KOPT-K1 (cell line): ENCODE results near the gene ACOT9.
"Not testable (repeated sequence)": the region's sequence is repeated elsewhere in the genome, so short reads cannot be mapped to it uniquely, and the experiment has no call there.

Experiments
- H3K27ac ChIP-seq: fragments of 200-600 bp; sonication (generic); 2 replicates; pipeline ENCODE4 v1.5.1; 2016; ENCODE audit warnings: antibody characterized with exemption, mild to moderate bottlenecking, low read depth, low read length; ENCODE audit not compliant: poor library complexity, severe bottlenecking
- H3K36me3 ChIP-seq: fragments of 200-600 bp; sonication (generic); 2 replicates; pipeline ENCODE4 v1.5.1; 2017; ENCODE audit warnings: antibody characterized with exemption, mild to moderate bottlenecking, low read length, moderate library complexity; ENCODE audit not compliant: insufficient read depth
- H3K9me3 ChIP-seq: fragments of 200-600 bp; sonication (generic); 2 replicates; pipeline ENCODE4 v1.5.1; 2017; ENCODE audit warnings: antibody characterized with exemption, low read length, mild to moderate bottlenecking; ENCODE audit not compliant: insufficient read depth, poor library complexity, severe bottlenecking

ACOT9 gene

DNA sequence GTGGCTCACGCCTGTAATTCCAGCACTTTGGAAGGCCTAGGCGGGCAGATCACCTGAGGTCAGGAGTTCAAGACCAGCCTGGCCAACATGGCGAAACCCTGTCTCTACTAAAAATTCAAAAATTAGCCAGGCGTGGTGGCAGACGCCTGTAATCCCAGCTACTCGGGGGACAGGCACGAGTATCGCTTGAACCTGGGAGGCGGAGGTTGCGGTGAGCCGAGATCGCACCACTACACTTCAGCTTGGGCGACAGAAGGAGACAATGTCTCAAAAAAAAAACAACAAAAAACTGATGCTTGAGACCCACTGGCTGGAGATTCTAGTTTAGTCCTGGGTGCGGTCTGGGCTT is 521 bp upstream of the ACOT9 start:
- not testable (repeated sequence) for H3K9me3 ChIP-seq, H3K27ac ChIP-seq, H3K36me3 ChIP-seq

DNA sequence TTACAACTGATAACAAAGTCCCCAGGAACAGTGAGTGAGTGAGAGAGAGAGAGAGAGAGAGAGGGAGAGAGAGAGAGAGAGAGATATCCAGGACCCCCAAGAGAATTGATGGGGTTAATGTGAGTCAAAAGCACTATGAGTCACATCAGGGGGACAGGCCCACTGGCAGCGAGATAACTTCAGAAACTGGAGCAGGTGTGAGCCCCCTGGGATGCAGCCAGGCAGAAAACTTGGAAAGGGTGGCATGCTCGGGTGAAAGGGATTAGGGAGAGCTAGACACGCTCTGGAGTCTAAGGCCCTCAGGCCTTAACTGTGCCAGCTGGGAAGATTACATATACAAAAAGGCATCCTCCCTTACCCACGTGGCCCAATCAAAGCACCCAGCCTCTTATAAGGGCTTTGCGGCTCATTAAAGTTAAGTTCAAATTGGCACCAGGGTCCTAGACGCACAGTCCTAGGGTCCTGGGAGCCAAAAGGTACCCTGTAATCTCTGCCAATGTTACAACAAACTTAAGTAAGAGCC is 841 bp downstream of the ACOT9 start:
- Histone ChIP-seq H3K27ac (no peak overlapping the region), H3K9me3 (no peaks in the 10 kb centered on the region), H3K36me3 (no peaks in the 10 kb centered on the region)

DNA sequence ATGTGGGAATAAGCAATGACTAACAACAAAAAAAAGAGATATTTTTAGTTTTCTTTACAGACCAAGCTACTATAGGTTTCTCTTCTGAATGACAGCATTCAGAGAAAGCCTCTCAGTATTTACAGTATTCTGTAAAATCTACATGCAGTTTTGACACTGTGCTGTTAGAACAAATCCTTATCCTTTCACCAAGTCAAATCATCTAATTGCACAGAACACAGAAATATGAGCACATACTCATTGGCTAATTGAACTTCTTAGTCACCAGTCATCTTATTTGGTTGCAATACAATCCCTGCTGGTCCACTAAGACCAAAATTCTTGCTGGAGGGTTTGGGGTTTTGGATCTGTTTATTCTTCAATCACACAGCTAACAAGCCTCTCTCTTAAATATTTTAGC is 5.7 kb downstream of the ACOT9 start:
- H3K9me3 ChIP-seq: no peaks in the 10 kb centered on the region
- no peak overlapping the region for H3K27ac ChIP-seq
- no peaks in the 10 kb centered on the region for H3K36me3 ChIP-seq

DNA sequence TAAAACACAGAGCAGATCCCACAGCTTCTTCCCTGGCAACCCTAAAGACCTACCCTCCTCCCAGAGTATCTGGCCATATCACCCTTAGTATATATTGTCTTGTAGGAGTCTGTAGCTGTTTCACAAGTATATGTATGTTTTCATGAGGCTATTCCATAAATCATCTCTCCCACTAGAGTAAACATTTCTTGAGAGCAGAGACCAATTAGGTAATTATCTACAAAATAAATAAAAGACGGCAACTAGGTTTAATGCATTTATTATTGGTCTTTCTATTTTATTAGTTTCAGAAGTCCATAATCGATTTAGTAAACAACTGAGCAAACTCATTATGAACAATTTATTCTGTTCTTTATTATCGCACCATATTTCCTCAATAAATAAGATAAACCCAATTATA is 7.0 kb downstream of the ACOT9 start:
- H3K9me3 ChIP-seq: no peaks in the 10 kb centered on the region
- no peak overlapping the region for H3K27ac ChIP-seq
- H3K36me3 ChIP-seq: no peaks in the 10 kb centered on the region

DNA sequence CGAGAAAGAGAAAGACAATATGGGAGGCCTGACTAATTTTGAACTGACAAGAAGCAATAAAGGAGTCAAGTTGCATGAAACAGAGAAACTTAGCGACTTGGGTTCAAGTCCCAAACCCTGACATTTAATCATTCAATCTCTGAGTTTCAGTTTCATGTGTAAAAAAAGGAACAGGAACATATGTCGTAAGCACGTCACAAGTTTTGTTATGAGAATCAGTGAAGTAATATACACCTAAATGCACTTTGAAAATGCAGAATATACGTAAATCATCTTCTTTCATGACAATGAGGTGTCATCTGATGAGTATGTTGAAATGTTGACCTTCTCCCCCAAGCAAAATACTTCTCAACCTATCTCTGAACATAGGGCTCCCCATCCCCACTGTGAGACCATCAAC is 10.4 kb downstream of the ACOT9 start:
- no peaks in the 10 kb centered on the region for H3K36me3 ChIP-seq
- H3K9me3 ChIP-seq: no peaks in the 10 kb centered on the region
- no peak overlapping the region for H3K27ac ChIP-seq

DNA sequence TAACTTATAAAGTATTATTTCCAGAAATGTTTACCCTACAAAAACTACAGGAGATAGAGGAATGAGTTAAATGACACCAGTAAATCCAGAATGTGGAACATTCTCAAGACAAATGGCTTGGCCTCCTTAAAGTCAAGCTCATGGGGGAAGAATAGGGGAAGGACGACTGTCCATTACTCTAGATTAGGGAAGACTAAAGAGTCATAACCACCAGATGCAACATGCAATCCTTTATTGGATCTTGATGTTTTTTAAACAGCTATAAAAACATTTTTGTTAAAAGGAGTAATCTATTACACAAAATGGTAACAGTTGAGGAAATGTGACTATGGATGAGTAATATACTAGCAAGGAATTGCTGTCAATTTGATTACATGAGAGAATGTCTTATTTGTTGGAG is 11.1 kb downstream of the ACOT9 start:
- Histone ChIP-seq H3K9me3 (no peaks in the 10 kb centered on the region), H3K27ac (no peak overlapping the region)

DNA sequence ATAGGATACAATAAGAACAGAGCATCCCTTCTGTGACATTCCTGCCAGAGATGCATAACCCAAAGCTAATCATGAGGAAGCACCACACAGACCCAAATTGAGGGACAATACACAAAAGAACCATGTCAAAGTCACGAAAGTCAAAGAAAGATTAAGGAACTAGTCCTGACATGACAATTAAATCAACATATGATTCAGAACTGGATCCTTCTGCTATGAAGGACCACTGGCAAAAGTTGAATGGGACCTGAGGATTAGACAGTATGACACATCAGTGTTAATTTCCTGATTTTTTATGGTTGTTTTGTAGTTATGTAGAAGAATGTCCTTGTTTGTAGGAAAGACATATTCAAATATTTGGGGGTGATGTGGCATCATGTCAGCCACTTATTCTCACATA is 13.9 kb downstream of the ACOT9 start:
- Histone ChIP-seq H3K27ac (no peak overlapping the region), H3K36me3 (no peaks in the 10 kb centered on the region), H3K9me3 (no peaks in the 10 kb centered on the region)

More for the DNA sequence above, 11.1 kb downstream of the ACOT9 start:
- no peaks in the 10 kb centered on the region for H3K36me3 ChIP-seq

DNA sequence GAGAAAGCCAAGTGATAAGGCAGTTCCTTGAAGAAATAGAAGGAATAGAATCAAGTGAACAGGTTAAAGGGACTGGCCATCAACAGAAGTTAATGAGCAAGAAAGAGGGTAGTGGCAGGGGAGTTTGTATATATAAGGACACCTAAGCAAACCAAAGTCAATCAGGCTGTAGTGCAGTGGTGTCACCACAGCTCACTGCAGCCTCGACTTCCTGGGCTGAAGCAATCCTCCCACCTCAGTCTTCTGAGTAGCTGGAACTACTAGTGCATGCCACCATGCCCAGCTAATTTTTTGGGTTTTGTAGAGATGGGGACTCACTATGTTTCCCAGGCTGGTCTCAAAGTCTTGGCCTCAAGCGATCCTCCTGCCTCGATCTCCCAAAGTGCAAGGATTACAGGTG is 15.9 kb downstream of the ACOT9 start:
- Histone ChIP-seq H3K36me3 (no peaks in the 10 kb centered on the region), H3K9me3 (no peaks in the 10 kb centered on the region), H3K27ac (no peak overlapping the region)

DNA sequence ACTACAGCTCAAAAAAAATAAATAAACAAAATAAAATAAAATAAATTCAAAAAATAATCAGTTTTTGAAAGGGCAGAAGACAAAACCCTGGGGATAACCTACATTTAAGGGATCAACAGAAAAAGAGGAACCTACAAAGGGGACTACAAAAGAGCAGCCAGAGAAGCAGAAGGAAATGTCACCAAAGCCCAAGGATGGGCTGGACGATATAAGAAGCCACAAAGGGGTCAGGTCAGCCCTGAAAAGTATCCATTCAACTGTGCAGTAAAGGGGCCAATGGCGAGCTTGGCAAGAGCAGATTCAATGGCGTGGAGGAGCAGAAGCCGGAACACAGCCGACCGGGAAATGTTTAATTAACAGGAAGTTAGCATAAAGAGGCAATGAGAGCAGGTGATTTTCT is 16.9 kb downstream of the ACOT9 start:
- H3K27ac ChIP-seq: no peak overlapping the region
- no peaks in the 10 kb centered on the region for H3K36me3 ChIP-seq
- H3K9me3 ChIP-seq: no peaks in the 10 kb centered on the region

DNA sequence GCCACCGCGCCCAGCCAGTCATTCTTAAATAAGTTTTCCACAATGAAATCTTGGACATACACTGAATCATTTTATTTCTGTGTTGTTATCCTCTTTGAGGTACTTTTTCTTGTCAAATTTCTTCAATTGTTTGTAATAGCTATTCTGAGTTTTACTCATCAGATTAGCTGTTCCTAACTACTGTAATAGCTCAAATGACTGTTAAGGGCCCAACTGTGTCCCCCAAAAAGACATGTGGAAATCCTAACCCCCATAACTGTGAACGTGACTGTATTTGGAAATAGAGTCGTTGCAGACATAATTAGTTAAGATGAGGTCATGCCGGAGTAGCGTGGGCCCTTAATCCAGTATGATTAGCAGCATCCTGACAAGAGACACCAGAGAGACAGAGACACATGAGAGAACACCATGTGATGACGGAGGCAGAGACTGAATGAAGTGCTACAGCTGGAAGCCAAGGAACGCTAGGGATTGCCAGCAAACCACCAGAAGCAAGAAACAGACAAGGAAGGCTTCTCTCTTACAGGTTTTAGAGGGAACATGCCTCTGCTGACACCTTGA is 22.9 kb downstream of the ACOT9 start:
- Histone ChIP-seq H3K36me3 (no peaks in the 10 kb centered on the region), H3K9me3 (no peaks in the 10 kb centered on the region), H3K27ac (no peak overlapping the region)

DNA sequence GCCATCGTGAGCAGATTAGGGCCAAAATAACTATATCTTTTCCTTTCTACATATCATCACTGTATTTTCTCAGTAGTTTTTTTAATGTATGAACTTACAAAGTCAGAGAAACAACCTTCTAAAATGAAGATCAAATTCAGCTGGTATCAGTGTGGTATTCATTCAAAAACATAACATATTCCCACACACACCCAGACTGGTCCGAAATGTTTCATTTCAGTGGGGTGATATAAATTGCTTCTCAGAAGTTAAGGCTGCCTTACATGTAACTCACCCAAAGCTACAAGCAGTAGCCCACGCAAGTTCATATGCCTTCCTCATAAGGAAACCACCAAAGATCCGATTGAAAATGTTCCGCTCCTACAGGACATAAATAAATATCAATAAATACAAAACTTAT is 37.8 kb downstream of the ACOT9 start:
- Histone ChIP-seq H3K27ac (no peak overlapping the region), H3K9me3 (no peaks in the 10 kb centered on the region), H3K36me3 (no peaks in the 10 kb centered on the region)

DNA sequence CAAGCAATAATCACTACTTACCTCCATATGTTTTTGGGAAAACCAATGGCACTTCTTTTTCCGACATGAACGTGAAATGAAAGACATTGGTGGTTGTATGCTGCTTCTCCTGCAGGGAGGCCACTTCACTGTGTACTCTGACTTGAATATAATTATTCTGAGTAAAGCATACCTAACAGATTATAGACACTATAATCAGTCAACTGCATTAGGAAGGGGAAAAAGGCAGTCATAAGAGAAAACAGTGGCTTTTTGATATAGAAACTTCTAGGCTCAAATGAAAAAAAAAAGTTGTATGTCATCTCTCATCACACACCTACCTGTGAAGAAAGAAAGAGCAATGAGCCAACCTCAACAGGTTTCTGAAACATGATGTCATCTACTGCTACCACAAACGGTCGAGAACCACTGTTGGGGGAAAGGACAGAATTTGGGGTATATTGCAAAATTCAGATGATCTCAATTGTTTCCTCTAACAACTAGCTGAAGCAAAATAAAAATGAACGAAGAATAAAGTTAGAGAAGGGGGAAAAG is 38.3 kb downstream of the ACOT9 start:
- Histone ChIP-seq H3K9me3 (no peaks in the 10 kb centered on the region), H3K27ac (no peak overlapping the region), H3K36me3 (no peaks in the 10 kb centered on the region)

DNA sequence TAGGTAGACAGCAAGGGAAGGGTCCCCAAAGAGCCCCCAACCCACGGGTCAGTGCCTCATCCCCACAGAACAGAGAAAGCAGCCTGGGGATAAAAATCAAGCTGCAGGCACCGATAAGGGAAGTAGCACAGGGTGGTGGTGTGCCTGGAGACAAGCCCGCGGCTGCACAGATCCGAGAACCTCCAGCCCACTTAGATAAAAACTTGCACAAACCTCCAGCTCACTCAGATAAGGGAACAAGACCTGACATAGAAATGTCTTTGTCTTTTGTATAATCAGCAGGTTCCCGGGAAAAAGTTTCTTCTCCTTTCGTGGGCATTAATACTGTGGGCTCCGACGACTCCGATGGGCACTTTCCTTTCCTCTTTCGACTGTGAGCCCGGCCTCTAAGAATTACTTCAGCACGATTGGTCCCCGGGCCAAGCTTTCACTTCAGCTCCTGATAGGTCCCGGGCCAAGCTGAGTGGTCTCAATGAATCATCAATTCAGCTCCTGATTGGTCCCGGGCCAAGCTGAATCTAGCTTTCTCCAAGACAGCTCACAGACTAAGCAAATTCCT is 43.4 kb downstream of the ACOT9 start:
- H3K9me3 ChIP-seq: no peaks in the 10 kb centered on the region
- no peaks in the 10 kb centered on the region for H3K36me3 ChIP-seq
- H3K27ac ChIP-seq: no peak overlapping the region

DNA sequence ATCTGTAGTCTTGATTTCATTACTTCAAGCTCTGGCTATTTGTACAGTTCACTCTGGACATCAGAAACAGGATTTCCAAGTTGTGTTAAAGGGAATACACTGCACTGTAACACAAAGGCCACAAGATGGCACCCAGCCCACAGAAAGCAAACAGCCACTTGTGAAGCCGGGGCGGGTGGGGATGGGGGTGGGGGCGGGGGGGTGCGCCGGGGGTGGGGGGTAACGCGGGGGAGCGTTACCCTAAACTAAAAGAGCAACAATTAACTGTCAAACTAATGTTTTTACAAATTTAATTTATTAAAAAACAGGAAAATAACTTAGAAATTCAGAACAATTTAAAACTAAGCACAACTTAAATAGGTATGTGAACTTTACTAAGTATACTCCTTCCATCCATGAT is 48.5 kb downstream of the ACOT9 start:
- Histone ChIP-seq H3K36me3 (no peaks in the 10 kb centered on the region), H3K9me3 (no peaks in the 10 kb centered on the region), H3K27ac (no peak overlapping the region)

DNA sequence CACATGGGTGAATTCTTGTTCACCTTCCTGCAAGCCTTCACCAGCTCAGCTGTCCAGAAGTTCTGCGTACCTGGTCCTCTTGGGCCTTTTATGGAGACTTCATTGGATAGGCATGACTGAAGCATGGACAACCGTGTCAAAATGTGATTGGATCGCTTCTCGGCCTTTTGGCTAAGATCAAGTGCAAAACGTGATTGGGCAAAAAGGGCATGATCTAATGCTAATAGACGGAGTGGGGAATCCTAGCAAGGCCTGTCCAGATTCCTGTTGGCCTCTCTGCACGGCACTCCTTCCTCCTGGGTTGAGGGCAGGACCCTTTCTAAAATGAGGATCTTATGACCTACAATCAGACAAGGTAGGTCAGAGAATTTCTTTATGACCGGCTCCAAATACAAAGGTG is 50.9 kb downstream of the ACOT9 start:
- Histone ChIP-seq H3K36me3 (peaks cover 1% of the 10 kb centered on the region; the same call in 1 of the 2 replicates), H3K9me3 (no peaks in the 10 kb centered on the region)

DNA sequence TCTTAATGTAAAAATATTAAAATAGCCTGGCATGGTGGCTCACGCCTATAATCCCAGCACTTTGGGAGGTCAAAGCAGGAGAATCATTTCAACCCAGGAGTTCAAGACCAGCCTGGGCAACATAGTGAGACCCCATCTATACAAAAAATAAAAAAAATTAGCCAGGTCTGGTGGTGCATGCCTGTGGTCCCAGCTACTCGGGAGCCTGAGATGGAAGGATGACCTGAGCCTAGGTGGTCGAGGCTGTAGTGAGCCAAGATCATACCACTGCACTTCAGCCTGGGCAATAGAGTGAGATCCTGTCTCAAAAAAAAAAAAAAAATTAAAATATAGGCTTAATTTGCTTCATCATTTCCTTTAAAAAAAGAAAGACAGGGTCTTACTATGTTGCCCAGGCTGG is 66.6 kb downstream of the ACOT9 start:
- peaks cover 68% of the 10 kb centered on the region for H3K36me3 ChIP-seq
- H3K27ac ChIP-seq, H3K9me3 ChIP-seq: not testable (repeated sequence)

More for the DNA sequence above, 50.9 kb downstream of the ACOT9 start:
- H3K27ac ChIP-seq: no peak overlapping the region
